ENCODE results near the gene OR2A12.
"Not testable (repeated sequence)": the region's sequence is repeated elsewhere in the genome, so short reads cannot be mapped to it uniquely, and the experiment has no call there.

OR2A12 gene

GRCh38 chr7:144085978-144086377 lies at the start of gene OR2A12:
OR2A12 (plus strand) TSS chr7:144086278; CDS start chr7:144095108, 8,830 bp downstream.
- DNase-seq = no peak

GRCh38 chr7:144036302-144036885 lies 49.7 kb upstream of the OR2A12 start:
- no peak for DNase-seq

- no peak for DNase-seq
Observed at GRCh38 chr7:144037414-144038035, 48.6 kb upstream of the OR2A12 start.

- DNase-seq = no peak
Observed at GRCh38 chr7:144038887-144039286, 47.2 kb upstream of the OR2A12 start.

- DNase-seq = no peak
Observed at GRCh38 chr7:144048648-144049047, 37.4 kb upstream of the OR2A12 start, which contains the start of gene OR2A5. OR2A5 (plus strand) TSS chr7:144048948; CDS start chr7:144050402, 1,454 bp downstream.

GRCh38 chr7:144049491-144049890 lies 36.6 kb upstream of the OR2A12 start:
- no peak for DNase-seq

GRCh38 chr7:144050093-144050492 lies 36.0 kb upstream of the OR2A12 start:
- DNase-seq = no peak

GRCh38 chr7:144050884-144051283 lies 35.2 kb upstream of the OR2A12 start:
- DNase-seq = not testable (repeated sequence)

GRCh38 chr7:144057954-144058353 lies 28.1 kb upstream of the OR2A12 start:
- no peak for DNase-seq

GRCh38 chr7:144063710-144064109 lies 22.4 kb upstream of the OR2A12 start:
- DNase-seq = no peak

- DNase-seq = no peak
Observed at GRCh38 chr7:144069511-144069910, 16.6 kb upstream of the OR2A12 start, which contains the start of gene OR2A25. OR2A25 (plus strand) TSS chr7:144069811; CDS start chr7:144074220, 4,409 bp downstream.

GRCh38 chr7:144069953-144070352 lies 16.1 kb upstream of the OR2A12 start:
- DNase-seq = no peak

- DNase-seq = no peak
Observed at GRCh38 chr7:144074374-144074773, 11.7 kb upstream of the OR2A12 start.

GRCh38 chr7:144086730-144087129 lies 652 bp downstream of the OR2A12 start:
- DNase-seq = no peak

- DNase-seq = no peak
Observed at GRCh38 chr7:144087230-144087629, 1.2 kb downstream of the OR2A12 start.

GRCh38 chr7:144090667-144091066 lies 4.6 kb downstream of the OR2A12 start:
- DNase-seq = no peak

GRCh38 chr7:144098776-144099175 lies 12.7 kb downstream of the OR2A12 start:
- no peak for DNase-seq

GRCh38 chr7:144100607-144101006 lies 14.5 kb downstream of the OR2A12 start:
- no peak for DNase-seq

- DNase-seq = no peak
Observed at GRCh38 chr7:144102041-144102440, 16.0 kb downstream of the OR2A12 start.

GRCh38 chr7:144105211-144105610 lies 19.1 kb downstream of the OR2A12 start:
- DNase-seq = no peak

GRCh38 chr7:144109283-144109682 lies 23.2 kb downstream of the OR2A12 start, which contains the start of gene OR2A2:
OR2A2 (plus strand) TSS chr7:144109583; CDS start chr7:144109583, 0 bp downstream.
- DNase-seq = no peak

- no peak for DNase-seq
Observed at GRCh38 chr7:144110272-144110671, 24.2 kb downstream of the OR2A12 start.

- no peak for DNase-seq
Observed at GRCh38 chr7:144113651-144114050, 27.6 kb downstream of the OR2A12 start.

GRCh38 chr7:144118341-144118740 lies 32.3 kb downstream of the OR2A12 start:
- no peak for DNase-seq

- DNase-seq = no peak
Observed at GRCh38 chr7:144122876-144123275, 36.8 kb downstream of the OR2A12 start, which contains the start of gene OR2A14. OR2A14 (plus strand) TSS chr7:144123176; CDS start chr7:144129113, 5,937 bp downstream.

Measured in NCI-H2227 treated with DMSO at 0.1 percent for 48 hours (cell line).